Vagina (tissue), 2 donors: ENCODE data around the gene RAB11FIP4. TPM values are rescaled to one million over a fixed set of nuclear protein-coding genes. Genes with fewer than 3 reads are reported as not detected.
A peak's percentile ranks its signal among the peaks of the same experiment; 100 is the strongest.

Experiments used
- DNase-seq, 2 donors: peaks; one replicate each; pipeline ENCODE4 v3.0.0-alpha.2; 2017; ENCODE audit errors: extremely low spot score in 2 of 2
- H3K27ac ChIP-seq: fragments of 200-600 bp; sonication (generic); one replicate; pipeline ENCODE4 v1.5.1; 2019
- H3K27me3 ChIP-seq: fragments of 200-600 bp; sonication (generic); one replicate; pipeline ENCODE4 v1.5.1; 2019
- H3K36me3 ChIP-seq, 2 donors: fragments of 200-600 bp; sonication (generic); one replicate each; pipeline ENCODE4 v1.5.1; 2017 to 2019
- H3K4me1 ChIP-seq: fragments of 200-600 bp; sonication (generic); one replicate; pipeline ENCODE4 v1.5.1; 2019
- H3K4me3 ChIP-seq, 2 donors: fragments of 200-600 bp; sonication (generic); 1 replicate in 1 of 2; 2 replicates in 1 of 2; pipeline ENCODE4 v1.5.1; 2016 to 2019
- H3K9me3 ChIP-seq: fragments of 200-600 bp; sonication (generic); one replicate; pipeline ENCODE4 v1.5.1; 2019
- CTCF ChIP-seq, 3 experiments: fragments of 450-650 bp in 2 of 3; fragments of 200-600 bp in 1 of 3; sonication (generic) in 1 of 3; IDR thresholded peaks; one replicate each; pipeline ENCODE4 v1.5.1; 2017 to 2019; ENCODE audit warnings: antibody characterized with exemption in 3 of 3, mild to moderate bottlenecking in 2 of 3, moderate library complexity in 2 of 3
- POLR2A ChIP-seq, 2 donors: fragments of 450-650 bp; IDR thresholded peaks; one replicate each; pipeline ENCODE4 v1.6.1; 2017; ENCODE audit warnings: antibody characterized with exemption in 2 of 2, mild to moderate bottlenecking in 2 of 2, moderate library complexity in 2 of 2
- POLR2AphosphoS5 ChIP-seq, 2 donors: sonication (generic); formaldehyde crosslinking; IDR thresholded peaks; one replicate each; pipeline ENCODE4 v1.9.0; 2017; ENCODE audit warnings: antibody characterized with exemption in 2 of 2, mild to moderate bottlenecking in 2 of 2, low read depth in 1 of 2; ENCODE audit not compliant: insufficient read depth in 1 of 2
- intact Hi-C: fragments of 100-400 bp; cut with DNase I; formaldehyde crosslinking; loops from one replicate; pipeline ENCODE4 v1.15.1; 2023
- total RNA-seq: library from RNA; depleted of rRNA; stranded (reverse); fragments of >200 nt; gene quantifications from one replicate; pipeline ENCODE4 v1.2.3, GENCODE V29; 2016

Gene RAB11FIP4
- total RNA-seq, 1 donor from 2014 or later = 11.0 TPM

GRCh38 chr17:31373150-31374093 is 18.1 kb upstream of the RAB11FIP4 start:
- TF ChIP-seq CTCF (IDR thresholded peaks at IDR 0.05) = peak in 2 of 3 experiments; percentile 19 to 47
- TF ChIP-seq POLR2AphosphoS5 (IDR thresholded peaks at IDR 0.05; ENCODE audit: insufficient read depth in 1 of 2, low read depth in 1 of 2) = no peak
- TF ChIP-seq POLR2A (IDR thresholded peaks at IDR 0.05) = no peak
- H3K4me3 ChIP-seq = no peak overlapping the region
- DNase-seq = no peak
- intact Hi-C loops = no loop called here
- H3K27ac ChIP-seq = no peak overlapping the region
- no peaks in the 10 kb centered on the region for H3K27me3 ChIP-seq
- no peaks in the 10 kb centered on the region for H3K9me3 ChIP-seq
- H3K36me3 ChIP-seq = peaks cover 0 to 4% of the 10 kb centered on the region in 2 donors
- H3K4me1 ChIP-seq = no peaks in the 10 kb centered on the region

GRCh38 chr17:31374094-31374447 is 17.4 kb upstream of the RAB11FIP4 start:
- H3K4me3 ChIP-seq = no peak overlapping the region
- TF ChIP-seq CTCF (IDR thresholded peaks at IDR 0.05) = no peak
- no peak for DNase-seq
- intact Hi-C loops = no loop called here
- H3K27me3 ChIP-seq = no peaks in the 10 kb centered on the region
- no peak overlapping the region for H3K27ac ChIP-seq
- H3K36me3 ChIP-seq = peaks cover 0 to 4% of the 10 kb centered on the region in 2 donors
- H3K9me3 ChIP-seq = no peaks in the 10 kb centered on the region
- H3K4me1 ChIP-seq = no peaks in the 10 kb centered on the region

GRCh38 chr17:31374503-31374902 is 17.0 kb upstream of the RAB11FIP4 start:
- intact Hi-C loops = no loop called here
- no peak for DNase-seq
- Histone ChIP-seq H3K9me3 (no peaks in the 10 kb centered on the region), H3K4me3 (no peak overlapping the region), H3K36me3 (peaks cover 0 to 4% of the 10 kb centered on the region in 2 donors), H3K27me3 (no peaks in the 10 kb centered on the region), H3K4me1 (no peaks in the 10 kb centered on the region), H3K27ac (no peak overlapping the region)
- TF ChIP-seq POLR2AphosphoS5 (IDR thresholded peaks at IDR 0.05; ENCODE audit: insufficient read depth in 1 of 2, low read depth in 1 of 2) (no peak), CTCF (IDR thresholded peaks at IDR 0.05) (no peak), POLR2A (IDR thresholded peaks at IDR 0.05) (no peak)

- no peak for DNase-seq
Observed at GRCh38 chr17:31378638-31379037, 12.8 kb upstream of the RAB11FIP4 start.

More at GRCh38 chr17:31378638-31379037, 12.8 kb upstream of the RAB11FIP4 start:
- no peak overlapping the region for H3K27ac ChIP-seq
- TF ChIP-seq POLR2A (IDR thresholded peaks at IDR 0.05) (no peak), CTCF (IDR thresholded peaks at IDR 0.05) (no peak), POLR2AphosphoS5 (IDR thresholded peaks at IDR 0.05; ENCODE audit: insufficient read depth in 1 of 2, low read depth in 1 of 2) (no peak)
- H3K9me3 ChIP-seq = no peaks in the 10 kb centered on the region
- intact Hi-C loops = no loop called here
- H3K36me3 ChIP-seq = no peaks in the 10 kb centered on the region
- no peaks in the 10 kb centered on the region for H3K27me3 ChIP-seq
- H3K4me3 ChIP-seq = no peak overlapping the region
- no peaks in the 10 kb centered on the region for H3K4me1 ChIP-seq
